ENCODE measurements around the gene EBF4. TPM values are rescaled to one million over a fixed set of nuclear protein-coding genes. Genes with fewer than 3 reads are reported as not detected.
"Not testable (repeated sequence)": the region's sequence is repeated elsewhere in the genome, so short reads cannot be mapped to it uniquely, and the experiment has no call there.

EBF4 gene
- total RNA-seq, 1 donor from 2014 or later: 5.9 TPM

DNA sequence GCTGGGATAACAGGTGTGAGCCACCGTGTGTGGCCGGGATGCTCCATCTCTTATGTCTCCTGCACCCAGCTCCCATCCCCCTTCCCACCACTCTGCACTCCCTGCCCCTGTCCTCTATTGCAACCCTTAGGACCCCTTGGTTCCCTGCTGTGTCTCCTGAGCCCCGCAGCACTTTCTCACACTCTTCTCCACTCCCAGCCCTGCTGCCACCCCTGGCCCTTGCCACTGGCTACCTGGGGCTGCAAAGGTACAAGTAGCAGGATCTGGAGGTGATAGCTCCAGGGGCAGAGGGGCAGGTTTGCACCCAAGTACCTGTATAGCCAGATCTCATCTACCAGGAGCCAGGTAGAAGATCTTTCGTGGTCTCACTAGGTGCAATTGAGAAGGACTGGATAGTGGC, 114.4 kb downstream of the EBF4 start:
- no peak overlapping the region for H3K27ac Mint-ChIP-seq (ENCODE audit: unreplicated experiment)
- no peaks in the 10 kb centered on the region for H3K9me3 Mint-ChIP-seq (ENCODE audit: unreplicated experiment)
- H3K4me3 Mint-ChIP-seq (ENCODE audit: unreplicated experiment): no peak overlapping the region
- TF ChIP-seq, protein P1, sequence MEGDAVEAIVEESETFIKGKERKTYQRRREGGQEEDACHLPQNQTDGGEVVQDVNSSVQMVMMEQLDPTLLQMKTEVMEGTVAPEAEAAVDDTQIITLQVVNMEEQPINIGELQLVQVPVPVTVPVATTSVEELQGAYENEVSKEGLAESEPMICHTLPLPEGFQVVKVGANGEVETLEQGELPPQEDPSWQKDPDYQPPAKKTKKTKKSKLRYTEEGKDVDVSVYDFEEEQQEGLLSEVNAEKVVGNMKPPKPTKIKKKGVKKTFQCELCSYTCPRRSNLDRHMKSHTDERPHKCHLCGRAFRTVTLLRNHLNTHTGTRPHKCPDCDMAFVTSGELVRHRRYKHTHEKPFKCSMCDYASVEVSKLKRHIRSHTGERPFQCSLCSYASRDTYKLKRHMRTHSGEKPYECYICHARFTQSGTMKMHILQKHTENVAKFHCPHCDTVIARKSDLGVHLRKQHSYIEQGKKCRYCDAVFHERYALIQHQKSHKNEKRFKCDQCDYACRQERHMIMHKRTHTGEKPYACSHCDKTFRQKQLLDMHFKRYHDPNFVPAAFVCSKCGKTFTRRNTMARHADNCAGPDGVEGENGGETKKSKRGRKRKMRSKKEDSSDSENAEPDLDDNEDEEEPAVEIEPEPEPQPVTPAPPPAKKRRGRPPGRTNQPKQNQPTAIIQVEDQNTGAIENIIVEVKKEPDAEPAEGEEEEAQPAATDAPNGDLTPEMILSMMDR (IDR thresholded peaks at IDR 0.05; ENCODE audit: unreplicated experiment): no peak
- peaks cover 9% of the 10 kb centered on the region for H3K4me1 Mint-ChIP-seq (ENCODE audit: unreplicated experiment)
- H3K36me3 Mint-ChIP-seq (ENCODE audit: low read depth, unreplicated experiment): peaks cover 4% of the 10 kb centered on the region
- DNase-seq (ENCODE audit: low spot score): no peak
- H3K27me3 Mint-ChIP-seq (ENCODE audit: unreplicated experiment): peaks cover 19% of the 10 kb centered on the region

DNA sequence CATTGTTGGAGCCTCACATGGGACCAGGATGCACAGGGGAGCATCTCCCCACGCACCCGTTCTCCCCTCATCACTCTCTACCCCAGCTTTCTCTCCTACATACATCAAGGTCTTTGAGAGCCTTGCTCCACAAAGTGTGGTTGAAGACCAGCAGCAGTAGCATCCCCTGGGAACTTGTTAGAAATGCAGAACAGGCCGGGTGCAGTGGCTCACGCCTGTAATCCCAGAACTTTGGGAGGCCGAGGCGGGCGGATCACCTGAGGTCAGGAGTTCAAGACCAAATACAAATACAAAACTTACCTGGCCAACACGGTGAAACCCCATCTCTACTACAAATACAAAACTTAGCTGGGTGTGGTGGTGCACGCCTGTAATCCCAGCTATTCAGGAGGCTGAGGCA, 115.3 kb downstream of the EBF4 start:
- not testable (repeated sequence) for DNase-seq (ENCODE audit: low spot score); H3K4me1 Mint-ChIP-seq (ENCODE audit: unreplicated experiment); H3K27ac Mint-ChIP-seq (ENCODE audit: unreplicated experiment); H3K9me3 Mint-ChIP-seq (ENCODE audit: unreplicated experiment); H3K4me3 Mint-ChIP-seq (ENCODE audit: unreplicated experiment); H3K36me3 Mint-ChIP-seq (ENCODE audit: low read depth, unreplicated experiment)
- peaks cover 19% of the 10 kb centered on the region for H3K27me3 Mint-ChIP-seq (ENCODE audit: unreplicated experiment)

DNA sequence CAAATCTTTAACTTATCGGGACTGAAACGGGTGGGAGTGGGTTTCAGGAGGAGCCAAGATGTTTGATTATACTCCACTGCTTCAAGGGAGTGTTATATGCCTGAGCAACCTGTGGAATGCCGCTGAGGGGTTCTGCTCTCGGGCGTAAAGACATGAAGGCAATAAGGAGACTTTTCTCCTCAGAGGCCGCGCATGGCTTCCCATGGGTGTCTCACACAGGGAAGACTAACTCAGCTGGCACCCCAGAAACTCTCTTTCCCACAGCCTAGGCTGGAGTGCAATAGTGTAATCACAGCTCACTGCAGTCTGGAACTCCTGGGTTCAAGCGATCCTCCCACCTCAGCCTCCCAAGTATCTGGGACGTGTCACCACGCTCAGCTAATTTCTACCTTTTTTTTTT, 117.1 kb downstream of the EBF4 start:
- Mint-ChIP-seq H3K36me3 (ENCODE audit: low read depth, unreplicated experiment) (no peaks in the 10 kb centered on the region), H3K27me3 (ENCODE audit: unreplicated experiment) (peaks cover 18% of the 10 kb centered on the region), H3K4me1 (ENCODE audit: unreplicated experiment) (peaks cover 5% of the 10 kb centered on the region), H3K4me3 (ENCODE audit: unreplicated experiment) (no peak overlapping the region), H3K27ac (ENCODE audit: unreplicated experiment) (no peak overlapping the region), H3K9me3 (ENCODE audit: unreplicated experiment) (no peaks in the 10 kb centered on the region)
- TF ChIP-seq, protein P1 (IDR thresholded peaks at IDR 0.05; ENCODE audit: unreplicated experiment): no peak
- DNase-seq (ENCODE audit: low spot score): no peak

Small RNAs within 50 kb of the gene (microRNA-seq; reads per million reads assigned to microRNA genes)
- 29.4 reads per million, percentile 71 among the genes with 10 or more reads in this experiment for gene MIR1292 (ENCODE audit: unreplicated experiment)

Other genes with a start within 250 kb of the EBF4 start
- 195 TPM for gene SNRPB, start 222.0 kb upstream of the EBF4 start, total RNA-seq (ENCODE audit: unreplicated experiment)
- gene ZNF343, start 183.9 kb upstream of the EBF4 start, total RNA-seq (ENCODE audit: unreplicated experiment): 13.0 TPM
- not detected for gene TMC2, start 156.2 kb upstream of the EBF4 start, total RNA-seq (ENCODE audit: unreplicated experiment)
- gene NOP56, start 40.1 kb upstream of the EBF4 start, total RNA-seq (ENCODE audit: unreplicated experiment): 144 TPM
- gene IDH3B, start 28.6 kb upstream of the EBF4 start, total RNA-seq (ENCODE audit: unreplicated experiment): 136 TPM
- gene CPXM1, start 107.8 kb downstream of the EBF4 start, total RNA-seq (ENCODE audit: unreplicated experiment): 139 TPM
- gene C20orf141, start 122.2 kb downstream of the EBF4 start, total RNA-seq (ENCODE audit: unreplicated experiment): not detected
- gene TMEM239, start 123.6 kb downstream of the EBF4 start, total RNA-seq (ENCODE audit: unreplicated experiment): not detected
- 30.9 TPM for gene PCED1A, start 147.9 kb downstream of the EBF4 start, total RNA-seq (ENCODE audit: unreplicated experiment)
- gene VPS16, start 148.0 kb downstream of the EBF4 start, total RNA-seq (ENCODE audit: unreplicated experiment): 43.3 TPM
- 59.9 TPM for gene PTPRA, start 180.7 kb downstream of the EBF4 start, total RNA-seq (ENCODE audit: unreplicated experiment)

Data from endothelial cell (in vitro differentiated cells).